Pancreas (tissue), 10 donors: Measurements from ENCODE around the gene C17orf67. TPM values are rescaled to one million over a fixed set of nuclear protein-coding genes. Genes with fewer than 3 reads are reported as not detected.
A peak's percentile ranks its signal among the peaks of the same experiment; 100 is the strongest.

Experiments used
- ATAC-seq, 4 donors: fragments of 200-7000 bp; cut with Tn5 transposase; one replicate each; pipeline versions ENCODE4 v1.8.0 to v1.9.1; 2020; ENCODE audit warnings: mild to moderate bottlenecking in 4 of 4, moderate library complexity in 4 of 4
- DNase-seq, 6 donors: peaks; one replicate each; pipeline ENCODE4 v3.0.0-alpha.2; 2020
- FAIRE-seq: peaks from 2 replicates; lab custom pipeline; 2012; peaks lifted over from hg19 to GRCh38; lab: Jason Lieb, UNC
- H3K27ac ChIP-seq, 4 donors: fragments of 200-600 bp; sonication (generic); 1 replicate in 3 of 4; 2 replicates in 1 of 4; pipeline versions ENCODE4 v1.5.0 to v1.8.0; 2020
- H3K27me3 ChIP-seq, 4 donors: fragments of 200-600 bp; one replicate each; pipeline ENCODE4 v1.8.0; 2021
- H3K36me3 ChIP-seq, 3 donors: fragments of 200-600 bp; sonication (generic) in 1 of 3; one replicate each; pipeline versions ENCODE4 v1.5.0 to v1.8.0; 2020 to 2021
- H3K4me1 ChIP-seq, 3 donors: fragments of 200-600 bp; one replicate each; pipeline ENCODE4 v1.8.0; 2021
- H3K4me3 ChIP-seq, 4 donors: fragments of 200-600 bp; sonication (generic) in 2 of 4; one replicate each; pipeline versions ENCODE4 v1.5.0 to v1.8.0; 2020 to 2021
- H3K9me3 ChIP-seq, 4 donors: fragments of 200-600 bp; one replicate each; pipeline ENCODE4 v1.8.0; 2021
- CTCF ChIP-seq, 4 donors: fragments of 200-600 bp; sonication (generic) in 3 of 4; IDR thresholded peaks; one replicate each; pipeline versions ENCODE4 v1.5.0 to v1.8.0; 2021; ENCODE audit warnings: antibody characterized with exemption in 4 of 4
- WGBS, 2 donors: extraction: QIAGEN DNeasy Blood & Tissue Kit; methylation state at CpG; one replicate each; pipeline ENCODE4 v1.1.7; 2013; 5-methylcytosine and 5-hydroxymethylcytosine counted together
- intact Hi-C, 3 donors: fragments of 100-400 bp; cut with DNase I; formaldehyde crosslinking; loops; one replicate each; pipeline versions ENCODE4 v1.11.1 to v1.14.2; 2022
- polyA plus RNA-seq, 2 donors: library from polyadenylated mRNA; stranded (reverse); fragments of 200-250 nt; gene quantifications; one replicate each; pipeline ENCODE4 v1.2.3, GENCODE V29; 2013
- total RNA-seq, 6 donors: library from RNA; stranded (reverse); fragmentation: NEBNext Ultra II Directional in 4 of 6; extraction: Animal tissue kit (Norgen Biotek cat#: 25700) in 4 of 6; gene quantifications; one replicate each; pipeline versions ENCODE4 v1.2.1 to v1.2.4, GENCODE V29; 2021 to 2023
- donor health status: healthy with polysubstance abuse.
- donor health status: DM: no; HTN: no; CAD: no; lungs with moderate emphysema.
- donor health status: DM: no; HTN: no; CAD: no.
- donor health status: control.
- donor health status: control.
- donor health status: Bipolar disorder and iron deficiency.
- donor health status: DM: yes; HTN: yes; CAD: no.
- donor health status: DM: no; HTN: no; CAD: no.
- donor health status: DM: no; HTN: no; CAD: no.
- donor health status: DM: yes; HTN: yes; CAD: no.

C17orf67 gene
- total and polyA plus RNA-seq, 8 donors, result 1.0 to 9.6 (median 1.8) TPM

- no peaks in the 10 kb centered on the region for H3K4me1 ChIP-seq
- ATAC-seq (no peak), FAIRE-seq (no peak), DNase-seq (no peak)
- H3K4me3 ChIP-seq, result no peak overlapping the region
- H3K36me3 ChIP-seq, result no peaks in the 10 kb centered on the region
- intact Hi-C loops, result no loop called here
- WGBS, 2 donors, result 62 to 63% methylated on average over 5 of the region's 5 CpGs
- H3K27ac ChIP-seq, result no peak overlapping the region
- H3K9me3 ChIP-seq, result no peaks in the 10 kb centered on the region
- H3K27me3 ChIP-seq, result no peaks in the 10 kb centered on the region
- TF ChIP-seq CTCF (IDR thresholded peaks at IDR 0.05), result no peak
Measured at GRCh38 chr17:56785405-56785804, 48.3 kb downstream of the C17orf67 start.

GRCh38 chr17:56782338-56782737 lies 51.4 kb downstream of the C17orf67 start:
- ATAC-seq, result no peak
- Histone ChIP-seq H3K4me3 (no peak overlapping the region), H3K4me1 (no peaks in the 10 kb centered on the region), H3K36me3 (no peaks in the 10 kb centered on the region), H3K27ac (no peak overlapping the region), H3K27me3 (no peaks in the 10 kb centered on the region), H3K9me3 (no peaks in the 10 kb centered on the region)
- DNase-seq, result no peak
- TF ChIP-seq CTCF (IDR thresholded peaks at IDR 0.05), result no peak
- intact Hi-C loops, result no loop called here
- no peak for FAIRE-seq

GRCh38 chr17:56781906-56782305 lies 51.8 kb downstream of the C17orf67 start:
- Histone ChIP-seq H3K9me3 (no peaks in the 10 kb centered on the region), H3K4me3 (no peak overlapping the region), H3K4me1 (no peaks in the 10 kb centered on the region), H3K27me3 (no peaks in the 10 kb centered on the region), H3K27ac (no peak overlapping the region), H3K36me3 (no peaks in the 10 kb centered on the region)
- no peak for TF ChIP-seq CTCF (IDR thresholded peaks at IDR 0.05)
- DNase-seq, result no peak
- 54 to 67% methylated on average over 6 of the region's 6 CpGs for WGBS, 2 donors
- no peak for ATAC-seq
- intact Hi-C loops, result no loop called here
- no peak for FAIRE-seq

- DNase-seq, result peak; percentile 52 to 96 (median 74)
- Histone ChIP-seq H3K36me3 (no peaks in the 10 kb centered on the region), H3K27me3 (no peaks in the 10 kb centered on the region), H3K4me3 (peak overlapping the region in 2 of 4 donors; percentile 22 to 34), H3K9me3 (no peaks in the 10 kb centered on the region), H3K27ac (no peak overlapping the region), H3K4me1 (no peaks in the 10 kb centered on the region)
- intact Hi-C loops, result loop anchor here in 1 of 3 donors (5.0 kb wide), 1 partner anchor 188 kb away; the partner anchor contains the start of gene NOG
- no peak for FAIRE-seq
- 1% methylated on average over 48 of the region's 48 CpGs for WGBS, 2 donors
- TF ChIP-seq CTCF (IDR thresholded peaks at IDR 0.05), result peak; percentile 96 to 100 (median 100)
- ATAC-seq, result peak; percentile 97 to 100 (median 99)
Measured at GRCh38 chr17:56779898-56780777, 53.6 kb downstream of the C17orf67 start.

GRCh38 chr17:56779322-56779721 lies 54.4 kb downstream of the C17orf67 start:
- FAIRE-seq (no peak), DNase-seq (no peak), ATAC-seq (no peak)
- H3K27ac ChIP-seq, result no peak overlapping the region
- no peaks in the 10 kb centered on the region for H3K4me1 ChIP-seq
- no peaks in the 10 kb centered on the region for H3K9me3 ChIP-seq
- TF ChIP-seq CTCF (IDR thresholded peaks at IDR 0.05), result no peak
- H3K27me3 ChIP-seq, result no peaks in the 10 kb centered on the region
- WGBS, 2 donors, result 71 to 73% methylated on average over 4 of the region's 4 CpGs
- intact Hi-C loops, result loop anchor here in 1 of 3 donors (5.0 kb wide), 1 partner anchor 187 kb away; the partner anchor contains the start of gene NOG
- H3K4me3 ChIP-seq, result no peak overlapping the region
- H3K36me3 ChIP-seq, result no peaks in the 10 kb centered on the region
